A204.1 (cell line): Measurements from ENCODE around the gene COQ8B.

Source experiments
- FAIRE-seq: peaks from 2 replicates; lab custom pipeline; 2012; peaks lifted over from hg19 to GRCh38; lab: Jason Lieb, UNC

The COQ8B gene

GRCh38 chr19:40717325-40717879, 716 bp upstream of the COQ8B start:
- no peak for FAIRE-seq

GRCh38 chr19:40716031-40716481, 630 bp downstream of the COQ8B start:
- no peak for FAIRE-seq

- FAIRE-seq, result no peak
These were observed 2.0 kb downstream of the COQ8B start for GRCh38 chr19:40714441-40715299.

GRCh38 chr19:40713939-40714338, 2.7 kb downstream of the COQ8B start:
- no peak for FAIRE-seq

GRCh38 chr19:40709817-40710216, 6.9 kb downstream of the COQ8B start:
- no peak for FAIRE-seq

GRCh38 chr19:40707615-40708014, 9.1 kb downstream of the COQ8B start:
- FAIRE-seq, result no peak

- no peak for FAIRE-seq
These were observed 10.6 kb downstream of the COQ8B start for GRCh38 chr19:40705950-40706619.

GRCh38 chr19:40705362-40705651, 11.4 kb downstream of the COQ8B start:
- FAIRE-seq, result no peak

GRCh38 chr19:40704491-40705361, 12.0 kb downstream of the COQ8B start:
- no peak for FAIRE-seq

- no peak for FAIRE-seq
These were observed 13.5 kb downstream of the COQ8B start for GRCh38 chr19:40703029-40703755.

GRCh38 chr19:40702337-40703012, 14.2 kb downstream of the COQ8B start:
- no peak for FAIRE-seq

GRCh38 chr19:40701758-40702157, 14.9 kb downstream of the COQ8B start:
- FAIRE-seq, result no peak

- no peak for FAIRE-seq
These were observed 16.6 kb downstream of the COQ8B start for GRCh38 chr19:40700083-40700482.

GRCh38 chr19:40697007-40697406, 19.7 kb downstream of the COQ8B start:
- no peak for FAIRE-seq

- FAIRE-seq, result no peak
These were observed 20.8 kb downstream of the COQ8B start for GRCh38 chr19:40695881-40696280.

GRCh38 chr19:40693896-40694295, 22.8 kb downstream of the COQ8B start:
- no peak for FAIRE-seq

- no peak for FAIRE-seq
These were observed 23.4 kb downstream of the COQ8B start for GRCh38 chr19:40693150-40693788.

- FAIRE-seq, result no peak
These were observed 24.5 kb downstream of the COQ8B start for GRCh38 chr19:40692212-40692551.

- no peak for FAIRE-seq
These were observed 25.1 kb downstream of the COQ8B start for GRCh38 chr19:40691421-40692211.
